ENCODE results near the gene EIF3F.

- TF ChIP-seq REST (IDR thresholded peaks at IDR 0.05; ENCODE audit: low read depth) = no peak
- no peak for TF ChIP-seq EP300 (IDR thresholded peaks at IDR 0.05; ENCODE audit: borderline replicate concordance)
- TF ChIP-seq TAF1 (IDR thresholded peaks at IDR 0.05; ENCODE audit: low read depth) = no peak
- no peak for TF ChIP-seq YY1 (IDR thresholded peaks at IDR 0.05; ENCODE audit: low read depth)
- no peak for TF ChIP-seq CREB1 (IDR thresholded peaks at IDR 0.05; ENCODE audit: low read depth)
Measured at GRCh38 chr11:8017894-8018483, 30.9 kb downstream of the EIF3F start.
